GM18907 (cell line): Measurements from ENCODE around the gene RBMX2.
A peak's percentile ranks its signal among the peaks of the same experiment; 100 is the strongest.

Experiments
- ATAC-seq: cut with Tn5 transposase; IDR thresholded peaks from one replicate; pipeline ENCODE4 v1.9.1; 2021; ENCODE audit warnings: mild to moderate bottlenecking, moderate library complexity; ENCODE audit not compliant: unreplicated experiment

The RBMX2 gene

GRCh38 chrX:130444641-130445336 is 43.0 kb downstream of the RBMX2 start:
- ATAC-seq = peak; percentile 64

- no peak for ATAC-seq
These were observed 45.2 kb downstream of the RBMX2 start for GRCh38 chrX:130446974-130447373.
